Chondrocyte (in vitro differentiated cells): ENCODE data around the gene COL15A1. TPM values are rescaled to one million over a fixed set of nuclear protein-coding genes. Genes with fewer than 3 reads are reported as not detected.

Experiments
- DNase-seq: peaks from one replicate; pipeline ENCODE4 v3.0.0; 2021; ENCODE audit warnings: mixed read lengths, low spot score
- H3K27ac Mint-ChIP-seq: one replicate; pipeline ENCODE4 v1.8.0; 2021; ENCODE audit warnings: mild to moderate bottlenecking, moderate library complexity, mixed read lengths; ENCODE audit not compliant: unreplicated experiment
- H3K27me3 Mint-ChIP-seq: 2 replicates; pipeline ENCODE4 v1.8.0; 2021; ENCODE audit warnings: low read depth, mixed read lengths
- H3K36me3 Mint-ChIP-seq: 2 replicates; pipeline ENCODE4 v1.8.0; 2021; ENCODE audit warnings: low read depth, mixed read lengths
- H3K4me1 Mint-ChIP-seq: 2 replicates; pipeline ENCODE4 v1.8.0; 2021; ENCODE audit warnings: low read depth, mild to moderate bottlenecking, mixed read lengths
- H3K4me3 Mint-ChIP-seq: one replicate; pipeline ENCODE4 v1.8.0; 2021; ENCODE audit warnings: mild to moderate bottlenecking, moderate library complexity, mixed read lengths; ENCODE audit not compliant: unreplicated experiment
- H3K9me3 Mint-ChIP-seq: 2 replicates; pipeline ENCODE4 v1.8.0; 2021; ENCODE audit warnings: low read depth, mixed read lengths
- total RNA-seq: library from RNA; stranded (reverse); gene quantifications from 3 replicates; pipeline ENCODE4 v1.2.1, GENCODE V29; 2021
- TF ChIP-seq, protein P1 (sequence below): fragments of 200-600 bp; sonication (generic); IDR thresholded peaks from 2 replicates; pipeline ENCODE4 v1.5.0; 2021; ENCODE audit warnings: antibody characterized with exemption, mild to moderate bottlenecking, moderate library complexity

COL15A1 gene
- total RNA-seq, 1 donor from 2014 or later = 5.4 TPM

DNA sequence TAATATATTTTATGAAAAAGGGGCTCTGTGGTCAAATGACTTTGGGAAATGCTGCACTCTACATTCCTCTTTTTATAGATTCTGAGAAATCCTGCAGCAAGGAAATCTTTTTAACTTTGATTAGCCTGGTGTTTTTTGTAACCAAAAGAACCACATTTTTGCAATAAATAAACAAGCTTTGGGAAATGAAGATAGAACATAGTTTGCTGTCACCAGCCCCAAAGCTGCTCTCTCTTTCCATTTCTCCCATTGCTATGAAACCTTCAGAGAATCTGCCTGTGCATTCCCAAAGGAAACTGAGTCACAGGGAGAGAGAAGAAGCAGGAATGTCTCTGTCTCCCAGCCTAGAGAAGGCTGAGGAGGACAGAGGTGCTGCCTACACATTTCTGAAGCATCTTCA is 59.0 kb downstream of the COL15A1 start:
- Mint-ChIP-seq H3K36me3 (peaks cover 6% of the 10 kb centered on the region), H3K27ac (no peak overlapping the region), H3K9me3 (no peaks in the 10 kb centered on the region), H3K27me3 (peaks cover 23% of the 10 kb centered on the region), H3K4me3 (no peak overlapping the region), H3K4me1 (peaks cover 25% of the 10 kb centered on the region)
- no peak for DNase-seq
- TF ChIP-seq, protein P1, sequence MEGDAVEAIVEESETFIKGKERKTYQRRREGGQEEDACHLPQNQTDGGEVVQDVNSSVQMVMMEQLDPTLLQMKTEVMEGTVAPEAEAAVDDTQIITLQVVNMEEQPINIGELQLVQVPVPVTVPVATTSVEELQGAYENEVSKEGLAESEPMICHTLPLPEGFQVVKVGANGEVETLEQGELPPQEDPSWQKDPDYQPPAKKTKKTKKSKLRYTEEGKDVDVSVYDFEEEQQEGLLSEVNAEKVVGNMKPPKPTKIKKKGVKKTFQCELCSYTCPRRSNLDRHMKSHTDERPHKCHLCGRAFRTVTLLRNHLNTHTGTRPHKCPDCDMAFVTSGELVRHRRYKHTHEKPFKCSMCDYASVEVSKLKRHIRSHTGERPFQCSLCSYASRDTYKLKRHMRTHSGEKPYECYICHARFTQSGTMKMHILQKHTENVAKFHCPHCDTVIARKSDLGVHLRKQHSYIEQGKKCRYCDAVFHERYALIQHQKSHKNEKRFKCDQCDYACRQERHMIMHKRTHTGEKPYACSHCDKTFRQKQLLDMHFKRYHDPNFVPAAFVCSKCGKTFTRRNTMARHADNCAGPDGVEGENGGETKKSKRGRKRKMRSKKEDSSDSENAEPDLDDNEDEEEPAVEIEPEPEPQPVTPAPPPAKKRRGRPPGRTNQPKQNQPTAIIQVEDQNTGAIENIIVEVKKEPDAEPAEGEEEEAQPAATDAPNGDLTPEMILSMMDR = no peak

DNA sequence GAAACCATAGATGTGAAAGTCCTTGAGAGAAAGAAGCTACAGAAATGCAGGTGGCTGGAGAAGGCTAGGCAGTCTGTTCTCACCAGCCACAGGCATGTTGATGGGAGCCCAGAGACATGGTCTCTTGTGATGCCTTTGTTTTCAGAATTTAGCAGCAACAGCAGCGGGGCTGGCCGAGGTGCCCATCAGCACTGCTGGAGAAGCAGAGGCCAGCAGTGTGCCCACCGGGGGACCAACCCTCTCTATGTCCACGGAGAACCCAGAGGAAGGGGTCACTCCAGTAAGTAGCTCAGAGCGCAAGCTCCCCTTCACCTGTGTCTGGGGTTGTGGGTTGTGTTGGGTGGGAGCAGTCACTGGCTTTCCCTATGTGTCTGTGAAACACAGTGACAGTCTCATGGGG is 59.6 kb downstream of the COL15A1 start:
- no peak overlapping the region for H3K27ac Mint-ChIP-seq
- H3K27me3 Mint-ChIP-seq = peaks cover 23% of the 10 kb centered on the region

DNA sequence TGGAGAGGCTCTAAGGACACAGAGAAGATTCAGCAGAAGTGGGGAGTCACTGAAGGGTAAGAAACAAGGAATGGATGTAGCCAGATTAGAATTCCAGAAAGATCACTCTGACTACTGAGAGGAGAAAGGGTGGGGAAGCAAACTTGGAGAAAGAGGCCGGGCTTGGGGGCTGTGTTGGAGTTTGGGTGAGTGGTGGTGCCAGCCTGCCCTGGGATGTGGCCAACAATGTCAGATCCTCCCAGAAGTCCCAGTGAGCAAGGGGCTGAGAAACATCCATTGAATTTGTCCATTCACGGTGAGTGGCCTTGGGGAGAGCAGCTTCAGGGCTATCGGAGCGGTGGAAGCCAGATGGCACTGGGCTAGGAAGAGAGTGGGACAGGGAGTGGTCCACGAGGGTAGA is 60.4 kb downstream of the COL15A1 start:
- no peak overlapping the region for H3K27ac Mint-ChIP-seq
- peaks cover 11% of the 10 kb centered on the region for H3K4me1 Mint-ChIP-seq
- no peak overlapping the region for H3K4me3 Mint-ChIP-seq
- peaks cover 23% of the 10 kb centered on the region for H3K27me3 Mint-ChIP-seq
- TF ChIP-seq, protein P1 = no peak
- DNase-seq = no peak
- H3K36me3 Mint-ChIP-seq = peaks cover 6% of the 10 kb centered on the region
- H3K9me3 Mint-ChIP-seq = no peaks in the 10 kb centered on the region

More for the DNA sequence above, 59.6 kb downstream of the COL15A1 start:
- no peak overlapping the region for H3K4me3 Mint-ChIP-seq
- TF ChIP-seq, protein P1 = no peak
- H3K36me3 Mint-ChIP-seq = peaks cover 6% of the 10 kb centered on the region
- no peak for DNase-seq
- H3K9me3 Mint-ChIP-seq = no peaks in the 10 kb centered on the region
- peaks cover 19% of the 10 kb centered on the region for H3K4me1 Mint-ChIP-seq

DNA sequence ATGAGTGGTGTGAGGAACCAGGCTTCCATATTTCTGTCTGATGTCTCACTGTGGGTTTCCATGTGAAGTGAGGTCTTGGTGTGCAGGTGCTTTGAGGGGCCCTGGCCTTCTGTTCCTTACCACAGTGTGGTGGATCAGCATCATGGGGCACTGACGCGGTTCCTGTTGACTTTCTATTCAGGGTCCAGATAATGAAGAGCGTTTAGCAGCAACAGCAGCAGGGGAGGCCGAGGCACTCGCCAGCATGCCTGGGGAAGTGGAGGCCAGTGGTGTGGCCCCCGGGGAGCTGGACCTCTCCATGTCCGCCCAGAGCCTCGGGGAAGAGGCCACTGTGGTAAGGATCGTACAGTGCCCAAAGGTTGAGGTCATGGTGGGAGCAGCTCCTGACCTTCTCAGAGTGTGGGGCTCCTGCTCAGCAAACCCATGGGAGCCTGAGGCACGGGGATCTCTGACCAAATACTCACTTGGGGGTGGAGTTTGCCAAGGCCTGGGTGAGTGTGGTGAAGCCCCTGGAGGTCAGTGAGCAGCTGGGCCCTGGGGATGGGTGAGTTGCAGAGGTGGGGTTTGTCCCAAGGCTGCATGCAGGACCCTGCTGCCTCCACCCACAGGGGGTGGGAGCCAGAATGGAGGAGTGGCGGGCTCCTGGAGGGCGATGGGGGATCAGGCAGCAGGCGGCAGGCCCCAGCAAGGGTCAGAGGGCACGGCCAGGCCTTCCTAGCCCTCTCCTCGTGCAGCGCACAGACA is 61.2 kb downstream of the COL15A1 start:
- Mint-ChIP-seq H3K27ac (no peak overlapping the region), H3K9me3 (peaks cover under 1% of the 10 kb centered on the region), H3K4me1 (peaks cover 7% of the 10 kb centered on the region), H3K27me3 (peaks cover 23% of the 10 kb centered on the region), H3K36me3 (peaks cover 6% of the 10 kb centered on the region), H3K4me3 (no peak overlapping the region)
- TF ChIP-seq, protein P1 = no peak
- no peak for DNase-seq

DNA sequence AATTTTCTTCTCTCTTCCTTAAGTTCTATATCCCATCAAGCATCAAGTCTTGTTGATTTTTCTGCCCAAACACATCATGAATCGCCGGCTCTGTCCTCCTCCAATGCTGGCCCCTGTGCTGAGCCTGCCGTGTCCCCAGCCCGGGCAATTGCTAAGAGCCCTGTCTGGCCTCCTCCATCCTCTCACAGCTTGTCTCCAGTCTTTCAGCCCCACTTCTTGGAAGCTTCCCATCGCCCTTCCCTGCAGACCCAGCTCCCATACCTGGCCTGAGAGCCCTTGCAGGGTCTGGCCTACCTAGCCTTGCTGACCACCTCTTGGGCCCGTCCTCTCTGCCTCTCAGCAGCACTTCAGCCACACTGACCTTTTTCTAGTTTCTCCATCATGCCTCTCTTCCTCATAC is 61.9 kb downstream of the COL15A1 start:
- peaks cover 6% of the 10 kb centered on the region for H3K36me3 Mint-ChIP-seq
- TF ChIP-seq, protein P1 = no peak
- H3K4me1 Mint-ChIP-seq = peaks cover 3% of the 10 kb centered on the region
- peaks cover 6% of the 10 kb centered on the region for H3K9me3 Mint-ChIP-seq
- peaks cover 23% of the 10 kb centered on the region for H3K27me3 Mint-ChIP-seq
- H3K4me3 Mint-ChIP-seq = no peak overlapping the region
- DNase-seq = no peak
- H3K27ac Mint-ChIP-seq = no peak overlapping the region
